ENCODE data around the gene NEDD9. TPM values are rescaled to one million over a fixed set of nuclear protein-coding genes. Genes with fewer than 3 reads are reported as not detected.

The NEDD9 gene
- total RNA-seq, 2 donors from 2014 or later, result 43.4 to 73.1 TPM

GRCh38 chr6:11272491-11273192, 40.2 kb upstream of the NEDD9 start:
- no peaks in the 10 kb centered on the region for H3K9me3 ChIP-seq
- TF ChIP-seq CTCF (IDR thresholded peaks at IDR 0.05), result no peak
- H3K27me3 ChIP-seq, result no peaks in the 10 kb centered on the region
- peak overlapping the region; percentile 41 to 89 for H3K9ac ChIP-seq (ENCODE audit: low read depth in 2 of 2, low read length in 2 of 2)
- DNase-seq, result peak; percentile 46
- intact Hi-C loops (cut with DNase I), result no loop called here
- H3K4me3 ChIP-seq, result no peak overlapping the region
- peaks cover 5% of the 10 kb centered on the region for H3K4me1 ChIP-seq
- H3K27ac ChIP-seq, result peak overlapping the region; percentile 81
- H3K36me3 ChIP-seq, result no peaks in the 10 kb centered on the region

GRCh38 chr6:11271228-11272020, 39.0 kb upstream of the NEDD9 start:
- no peak for TF ChIP-seq CTCF (IDR thresholded peaks at IDR 0.05)
- Histone ChIP-seq H3K9ac (ENCODE audit: low read depth in 2 of 2, low read length in 2 of 2) (peak overlapping the region in 1 of 2 donors; percentile 89), H3K36me3 (no peaks in the 10 kb centered on the region), H3K4me3 (no peak overlapping the region), H3K9me3 (no peaks in the 10 kb centered on the region), H3K27me3 (no peaks in the 10 kb centered on the region), H3K27ac (peak overlapping the region; percentile 81), H3K4me1 (peaks cover 5% of the 10 kb centered on the region)
- DNase-seq, result peak; percentile 35
- intact Hi-C loops (cut with DNase I), result no loop called here

GRCh38 chr6:11270030-11271027, 37.9 kb upstream of the NEDD9 start:
- Histone ChIP-seq H3K9ac (ENCODE audit: low read depth in 2 of 2, low read length in 2 of 2) (peak overlapping the region in 1 of 2 donors; percentile 74), H3K4me1 (peaks cover 5% of the 10 kb centered on the region), H3K9me3 (no peaks in the 10 kb centered on the region), H3K36me3 (no peaks in the 10 kb centered on the region), H3K4me3 (no peak overlapping the region), H3K27me3 (no peaks in the 10 kb centered on the region), H3K27ac (peak overlapping the region; percentile 81)
- no peak for TF ChIP-seq CTCF (IDR thresholded peaks at IDR 0.05)
- intact Hi-C loops (cut with DNase I), result no loop called here
- peak; percentile 83 for DNase-seq

GRCh38 chr6:11268978-11269377, 36.5 kb upstream of the NEDD9 start:
- H3K27me3 ChIP-seq, result no peaks in the 10 kb centered on the region
- no peaks in the 10 kb centered on the region for H3K9me3 ChIP-seq
- intact Hi-C loops (cut with DNase I), result no loop called here
- H3K4me3 ChIP-seq, result no peak overlapping the region
- H3K27ac ChIP-seq, result no peak overlapping the region
- peak; percentile 18 for DNase-seq
- no peak for TF ChIP-seq CTCF (IDR thresholded peaks at IDR 0.05)
- H3K4me1 ChIP-seq, result peaks cover 5% of the 10 kb centered on the region
- H3K36me3 ChIP-seq, result no peaks in the 10 kb centered on the region
- H3K9ac ChIP-seq (ENCODE audit: low read depth in 2 of 2, low read length in 2 of 2), result peak overlapping the region in 1 of 2 donors; percentile 19

- intact Hi-C loops (cut with DNase I), result no loop called here
- no peak for TF ChIP-seq CTCF (IDR thresholded peaks at IDR 0.05)
- Histone ChIP-seq H3K9ac (ENCODE audit: low read depth in 2 of 2, low read length in 2 of 2) (no peak overlapping the region), H3K4me3 (no peak overlapping the region), H3K27ac (no peak overlapping the region), H3K4me1 (peaks cover 5% of the 10 kb centered on the region), H3K36me3 (no peaks in the 10 kb centered on the region), H3K27me3 (no peaks in the 10 kb centered on the region), H3K9me3 (no peaks in the 10 kb centered on the region)
- no peak for DNase-seq
Measured at GRCh38 chr6:11266926-11267325, 34.5 kb upstream of the NEDD9 start.

All from colonic mucosa (tissue), 4 donors.